ENCODE data around the gene HOXB3. TPM values are rescaled to one million over a fixed set of nuclear protein-coding genes. Genes with fewer than 3 reads are reported as not detected.
A peak's percentile ranks its signal among the peaks of the same experiment; 100 is the strongest.

Gene HOXB3
- total and polyA plus RNA-seq, 12 donors: 2.3 to 28.8 (median 8.8) TPM

DNA sequence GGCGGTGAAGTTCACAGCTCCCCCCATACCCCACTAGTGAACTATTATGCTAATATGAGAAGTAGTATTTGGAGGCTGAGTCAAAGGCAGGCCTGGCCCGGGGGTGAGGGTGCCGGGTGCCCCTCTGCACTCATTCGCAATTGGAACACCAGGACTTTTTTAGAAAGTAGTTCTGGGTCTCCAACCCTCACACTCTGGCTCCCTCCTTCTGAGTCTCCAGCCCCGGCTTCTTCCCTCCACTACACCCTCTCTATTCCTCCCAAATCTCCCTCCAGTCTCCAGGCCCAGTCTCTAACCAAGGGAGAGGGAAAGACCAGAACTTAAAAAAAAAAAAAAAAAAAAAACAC is 33.8 kb downstream of the HOXB3 start:
- H3K9me3 ChIP-seq (replicated peaks in 1 of 3): no peaks in the 10 kb centered on the region
- DNase-seq: peak in 1 of 7 donors; percentile 12
- H3K27me3 ChIP-seq: no peaks in the 10 kb centered on the region
- intact Hi-C loops (cut with DNase I): no loop called here
- no peaks in the 10 kb centered on the region for H3K36me3 ChIP-seq (replicated peaks in 1 of 2)
- H3K27ac ChIP-seq: peak overlapping the region in 4 of 5 donors; percentile 30 to 89 (median 74)
- peaks cover 0 to 39% of the 10 kb centered on the region in 2 donors for H3K4me1 ChIP-seq (replicated peaks in 1 of 2)
- no peak for TF ChIP-seq POLR2A (IDR thresholded peaks at IDR 0.05)
- TF ChIP-seq, protein P1, sequence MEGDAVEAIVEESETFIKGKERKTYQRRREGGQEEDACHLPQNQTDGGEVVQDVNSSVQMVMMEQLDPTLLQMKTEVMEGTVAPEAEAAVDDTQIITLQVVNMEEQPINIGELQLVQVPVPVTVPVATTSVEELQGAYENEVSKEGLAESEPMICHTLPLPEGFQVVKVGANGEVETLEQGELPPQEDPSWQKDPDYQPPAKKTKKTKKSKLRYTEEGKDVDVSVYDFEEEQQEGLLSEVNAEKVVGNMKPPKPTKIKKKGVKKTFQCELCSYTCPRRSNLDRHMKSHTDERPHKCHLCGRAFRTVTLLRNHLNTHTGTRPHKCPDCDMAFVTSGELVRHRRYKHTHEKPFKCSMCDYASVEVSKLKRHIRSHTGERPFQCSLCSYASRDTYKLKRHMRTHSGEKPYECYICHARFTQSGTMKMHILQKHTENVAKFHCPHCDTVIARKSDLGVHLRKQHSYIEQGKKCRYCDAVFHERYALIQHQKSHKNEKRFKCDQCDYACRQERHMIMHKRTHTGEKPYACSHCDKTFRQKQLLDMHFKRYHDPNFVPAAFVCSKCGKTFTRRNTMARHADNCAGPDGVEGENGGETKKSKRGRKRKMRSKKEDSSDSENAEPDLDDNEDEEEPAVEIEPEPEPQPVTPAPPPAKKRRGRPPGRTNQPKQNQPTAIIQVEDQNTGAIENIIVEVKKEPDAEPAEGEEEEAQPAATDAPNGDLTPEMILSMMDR (IDR thresholded peaks at IDR 0.05): no peak
- 48 to 68% (median 58%) methylated on average over 5 of the region's 5 CpGs for WGBS, 4 donors
- H3K4me3 ChIP-seq: no peak overlapping the region

DNA sequence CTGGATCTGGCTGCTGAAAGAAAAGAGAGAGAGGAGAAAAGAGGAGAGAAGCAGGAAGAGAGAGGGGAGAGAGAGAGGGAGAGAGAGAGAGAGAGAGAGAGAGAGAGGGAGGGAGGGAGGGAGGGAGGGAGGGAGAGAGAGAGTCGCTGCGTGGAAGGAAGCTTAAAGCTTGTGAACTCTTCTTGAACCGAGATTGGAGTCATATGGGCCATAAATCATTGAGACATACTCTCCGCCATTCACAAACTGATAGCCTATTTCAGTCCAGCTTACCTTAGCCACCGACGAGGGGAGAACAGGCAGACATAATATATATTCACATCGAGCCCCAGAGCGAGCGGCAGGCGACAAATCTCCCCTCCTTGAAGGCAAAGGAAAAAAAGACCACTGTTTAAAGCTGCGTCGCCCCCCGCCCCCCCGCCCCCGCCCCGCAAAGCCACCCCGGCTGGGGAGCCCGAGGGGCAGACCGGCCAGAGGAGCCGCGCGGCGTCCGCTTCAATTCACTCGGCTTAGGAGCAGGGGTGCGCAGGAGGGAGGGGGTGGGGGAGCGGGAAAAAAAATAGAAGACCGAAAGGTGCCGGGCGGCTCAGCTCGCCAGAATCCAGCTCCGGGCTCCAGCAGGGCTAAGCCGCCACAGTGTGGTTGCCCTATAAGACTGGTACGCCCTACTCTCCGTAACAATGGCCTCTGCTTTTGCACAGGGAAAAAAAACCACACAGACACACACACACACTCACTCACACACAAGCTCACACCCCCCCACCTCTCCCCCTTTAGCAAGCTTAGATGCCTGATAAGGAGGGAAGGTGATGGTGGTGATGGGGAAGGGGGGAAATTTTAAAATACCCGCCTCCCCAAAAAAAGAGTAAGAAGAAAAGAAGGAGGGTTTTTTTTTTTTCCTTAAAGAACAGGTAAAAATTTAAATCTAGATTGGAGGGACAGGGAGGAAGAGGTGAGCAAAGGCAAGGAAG is 34.5 kb downstream of the HOXB3 start:
- Histone ChIP-seq H3K4me1 (replicated peaks in 1 of 2) (peaks cover 0 to 36% of the 10 kb centered on the region in 2 donors), H3K4me3 (peak overlapping the region in 2 of 4 donors; percentile 29 to 60), H3K27me3 (no peaks in the 10 kb centered on the region), H3K27ac (peak overlapping the region; percentile 29 to 89 (median 66)), H3K36me3 (replicated peaks in 1 of 2) (peaks cover 0 to 2% of the 10 kb centered on the region in 2 donors), H3K9me3 (replicated peaks in 1 of 3) (no peaks in the 10 kb centered on the region)
- DNase-seq: peak in 5 of 7 donors; percentile 41 to 67 (median 63)
- WGBS, 4 donors: 4 to 10% (median 7%) methylated on average over 20 to 36 of the region's 36 CpGs
- peak in 1 of 2 donors; percentile 9 for TF ChIP-seq POLR2A (IDR thresholded peaks at IDR 0.05)
- TF ChIP-seq, protein P1 (IDR thresholded peaks at IDR 0.05): peak in 5 of 6 experiments; percentile 6 to 41 (median 19)
- intact Hi-C loops (cut with DNase I): no loop called here

DNA sequence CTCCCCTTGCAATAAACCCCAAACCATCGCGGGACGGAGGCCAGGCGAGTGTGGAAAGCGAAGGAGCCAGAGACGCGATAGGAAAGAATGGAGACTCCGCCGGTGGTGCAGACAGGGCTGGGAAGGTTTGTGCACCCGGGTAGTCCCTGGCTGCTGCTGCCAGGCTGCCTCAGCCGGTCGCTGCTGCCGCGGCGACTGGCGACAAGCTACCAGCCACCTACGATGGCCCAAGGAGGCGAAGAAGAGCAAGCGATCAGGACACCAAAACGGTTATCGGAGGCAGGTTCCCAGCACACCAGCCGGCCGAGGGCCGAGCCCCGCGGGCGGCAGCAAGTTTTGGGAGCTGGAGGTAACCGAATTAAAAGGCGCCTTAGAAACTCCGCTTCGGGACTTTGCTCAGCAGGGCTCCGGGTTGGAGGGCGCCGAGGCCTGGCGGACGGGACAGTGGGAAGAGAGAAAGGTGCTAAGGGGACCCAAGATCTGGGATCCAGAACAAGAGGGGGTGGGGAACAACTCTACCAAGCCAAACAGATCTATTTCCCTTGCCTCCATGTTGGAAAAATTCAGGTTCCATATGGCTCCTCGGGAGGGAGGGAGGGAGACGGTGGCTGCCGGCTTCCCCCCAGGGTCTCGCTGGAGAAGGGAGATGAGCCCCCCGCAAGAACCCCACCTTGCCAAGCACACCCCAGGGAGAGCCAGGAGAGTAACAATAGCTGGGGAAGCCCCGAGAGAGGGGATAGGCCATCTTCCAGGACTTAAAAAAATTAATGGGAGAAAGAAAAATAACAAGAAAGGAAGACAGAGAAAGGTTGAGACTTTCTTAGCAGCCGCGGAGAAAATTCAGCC is 35.4 kb downstream of the HOXB3 start:
- H3K27ac ChIP-seq: peak overlapping the region in 4 of 5 donors; percentile 29 to 89 (median 66)
- TF ChIP-seq, protein P1 (IDR thresholded peaks at IDR 0.05): no peak
- no peak for TF ChIP-seq POLR2A (IDR thresholded peaks at IDR 0.05)
- H3K27me3 ChIP-seq: no peaks in the 10 kb centered on the region
- no peaks in the 10 kb centered on the region for H3K9me3 ChIP-seq (replicated peaks in 1 of 3)
- WGBS, 4 donors: 54 to 70% (median 55%) methylated on average over 27 to 44 of the region's 44 CpGs
- H3K4me3 ChIP-seq: peak overlapping the region in 1 of 4 donors; percentile 60
- intact Hi-C loops (cut with DNase I): no loop called here
- peaks cover 0 to 6% of the 10 kb centered on the region in 2 donors for H3K36me3 ChIP-seq (replicated peaks in 1 of 2)
- DNase-seq: peak in 2 of 7 donors; percentile 18 to 26
- peaks cover 0 to 27% of the 10 kb centered on the region in 2 donors for H3K4me1 ChIP-seq (replicated peaks in 1 of 2)

DNA sequence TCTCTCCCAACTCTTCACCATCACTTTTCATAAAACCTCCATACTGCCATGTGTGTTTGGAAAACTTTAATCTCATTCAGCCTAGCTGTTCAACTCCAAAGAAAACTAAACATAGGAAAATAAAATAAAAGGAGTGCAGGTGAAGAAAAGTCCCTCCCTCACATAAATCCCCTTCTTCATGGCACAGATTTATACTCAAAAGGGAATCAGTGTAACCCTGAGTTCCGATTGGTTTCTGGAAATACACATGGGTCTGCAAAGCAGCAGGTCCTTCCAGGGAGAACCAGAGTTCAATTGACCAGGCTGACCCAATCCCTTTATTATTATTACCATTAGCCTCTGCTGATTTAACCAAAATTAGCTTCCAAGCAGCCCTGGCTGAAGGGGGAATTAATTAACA is 36.2 kb downstream of the HOXB3 start:
- Histone ChIP-seq H3K9me3 (replicated peaks in 1 of 3) (no peaks in the 10 kb centered on the region), H3K36me3 (replicated peaks in 1 of 2) (peaks cover 0 to 6% of the 10 kb centered on the region in 2 donors), H3K27ac (peak overlapping the region in 1 of 5 donors; percentile 89), H3K27me3 (no peaks in the 10 kb centered on the region), H3K4me1 (replicated peaks in 1 of 2) (peaks cover 0 to 31% of the 10 kb centered on the region in 2 donors), H3K4me3 (no peak overlapping the region)
- no peak for DNase-seq
- 50 to 63% (median 54%) methylated on average over 1 of the region's 1 CpG for WGBS, 4 donors
- intact Hi-C loops (cut with DNase I): no loop called here
- TF ChIP-seq POLR2A (IDR thresholded peaks at IDR 0.05): no peak
- TF ChIP-seq, protein P1 (IDR thresholded peaks at IDR 0.05): no peak
